Hepatocyte (in vitro differentiated cells): ENCODE results near the gene SMC5.

Experiments
- CTCF ChIP-seq: fragments of 200-600 bp; sonication (generic); IDR thresholded peaks from 2 replicates; pipeline ENCODE4 v1.5.1; 2016; ENCODE audit warnings: antibody characterized with exemption, mild to moderate bottlenecking; ENCODE audit not compliant: poor library complexity
- EZH2 ChIP-seq: fragments of 200-600 bp; sonication (generic); IDR thresholded peaks from 2 replicates; pipeline ENCODE4 v1.6.1; 2016; ENCODE audit warnings: antibody characterized with exemption, mild to moderate bottlenecking, borderline replicate concordance

GRCh38 chr9:70255486-70255885 is 3.3 kb upstream of the SMC5 start:
- no peak for TF ChIP-seq CTCF
- no peak for TF ChIP-seq EZH2
